ENCODE results near the gene MACROD2.

The MACROD2 gene

GRCh38 chr20:14724036-14724435 lies 728.7 kb downstream of the MACROD2 start:
- DNase-seq, result no peak

- DNase-seq, result no peak
Measured at GRCh38 chr20:14724468-14724867, 729.2 kb downstream of the MACROD2 start.

- no peak for DNase-seq
Measured at GRCh38 chr20:14726591-14726990, 731.3 kb downstream of the MACROD2 start.

DNA sequence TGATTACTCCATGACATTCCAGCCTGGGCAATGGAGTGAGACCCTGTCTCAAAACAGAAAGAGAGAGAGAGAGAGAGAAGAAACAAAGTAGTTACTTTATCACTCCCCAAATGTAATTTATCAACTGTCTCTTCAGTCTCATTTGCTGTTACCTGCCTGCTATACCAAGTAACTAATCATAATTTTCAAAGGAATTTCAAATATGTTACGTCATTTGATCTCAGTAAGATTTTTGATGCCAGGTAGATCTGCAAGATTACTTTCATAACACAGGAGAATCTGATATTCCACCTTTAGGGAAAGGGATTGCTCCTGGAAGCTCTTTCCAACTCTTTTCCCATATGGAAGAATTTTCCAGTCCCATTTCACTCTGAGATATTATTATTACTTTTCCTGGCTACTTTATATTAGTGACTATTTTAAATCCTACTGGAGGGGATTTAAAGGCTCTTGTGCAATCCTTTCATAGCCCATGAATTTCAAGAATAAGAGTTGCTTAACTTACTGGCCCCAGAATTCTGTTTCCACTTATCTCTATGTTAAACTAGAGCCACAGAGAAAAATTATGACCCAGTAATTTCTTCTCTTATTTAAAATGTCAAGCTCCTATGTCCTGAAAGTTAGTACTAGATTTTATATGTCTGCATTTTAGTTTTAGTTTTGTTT lies 732.3 kb downstream of the MACROD2 start:
- DNase-seq, result no peak

DNA sequence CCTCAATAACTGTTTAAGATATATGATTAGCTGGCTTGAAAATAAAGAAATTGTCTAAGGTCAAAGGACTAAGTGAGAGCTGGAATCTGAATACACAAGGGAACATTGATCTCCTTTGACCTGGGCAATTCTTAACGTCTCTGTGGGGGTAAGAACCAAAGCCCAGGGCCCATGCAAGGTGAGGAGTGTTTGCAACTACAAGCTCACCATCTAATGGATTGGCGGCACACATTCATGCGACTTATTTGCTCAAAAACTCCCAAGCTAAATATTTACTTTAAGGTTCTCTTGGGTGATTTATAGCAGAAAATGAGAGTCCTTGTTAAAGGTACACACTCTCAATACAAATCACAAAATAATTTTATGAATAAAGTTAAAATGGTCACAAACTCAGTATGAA lies 734.1 kb downstream of the MACROD2 start:
- no peak for DNase-seq

GRCh38 chr20:14732343-14732742 lies 737.0 kb downstream of the MACROD2 start:
- DNase-seq, result no peak

- DNase-seq, result no peak
Measured at GRCh38 chr20:14732996-14733395, 737.7 kb downstream of the MACROD2 start.

GRCh38 chr20:14740380-14740779 lies 745.1 kb downstream of the MACROD2 start:
- no peak for DNase-seq

- DNase-seq, result no peak
Measured at GRCh38 chr20:14741616-14742015, 746.3 kb downstream of the MACROD2 start.

GRCh38 chr20:14744723-14745122 lies 749.4 kb downstream of the MACROD2 start:
- DNase-seq, result no peak

DNA sequence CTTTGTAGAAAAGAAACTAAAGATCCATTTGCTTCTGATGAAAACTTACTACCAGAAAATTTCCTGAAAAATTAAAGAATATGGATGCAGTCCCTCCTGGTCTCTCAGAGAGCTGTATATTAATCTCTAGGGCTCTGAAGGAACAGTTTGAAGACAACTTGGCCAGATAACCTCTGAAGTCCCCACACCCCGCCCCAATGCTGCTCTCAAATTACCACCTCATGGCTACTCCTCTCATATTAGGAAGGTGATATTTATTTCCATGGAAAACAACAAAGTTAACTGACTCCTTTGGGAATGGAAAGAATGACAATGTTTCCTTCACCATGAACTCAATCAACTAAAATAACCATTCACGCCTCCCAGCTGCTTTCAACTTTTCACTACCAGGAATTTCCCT lies 750.5 kb downstream of the MACROD2 start:
- DNase-seq, result no peak

DNA sequence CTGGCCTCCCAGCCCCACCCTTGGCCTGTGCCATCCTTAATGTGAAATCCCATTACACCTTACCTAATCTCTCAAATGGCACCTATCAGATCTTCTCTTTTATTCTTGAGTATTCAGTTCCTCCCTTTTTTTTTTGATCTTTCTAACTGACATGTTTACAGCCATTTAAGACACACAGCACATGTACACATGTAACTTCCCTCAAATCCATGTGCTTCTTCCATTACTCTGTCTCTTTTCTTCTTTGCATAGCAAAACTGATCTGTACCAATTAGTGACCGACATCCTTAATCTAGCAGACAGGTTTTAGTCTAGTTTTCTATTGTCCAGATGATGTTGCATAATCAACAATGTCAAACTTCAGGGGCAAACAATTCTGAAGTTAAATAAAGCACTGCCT lies 755.9 kb downstream of the MACROD2 start:
- DNase-seq, result no peak

GRCh38 chr20:14757728-14758127 lies 762.4 kb downstream of the MACROD2 start:
- no peak for DNase-seq

DNA sequence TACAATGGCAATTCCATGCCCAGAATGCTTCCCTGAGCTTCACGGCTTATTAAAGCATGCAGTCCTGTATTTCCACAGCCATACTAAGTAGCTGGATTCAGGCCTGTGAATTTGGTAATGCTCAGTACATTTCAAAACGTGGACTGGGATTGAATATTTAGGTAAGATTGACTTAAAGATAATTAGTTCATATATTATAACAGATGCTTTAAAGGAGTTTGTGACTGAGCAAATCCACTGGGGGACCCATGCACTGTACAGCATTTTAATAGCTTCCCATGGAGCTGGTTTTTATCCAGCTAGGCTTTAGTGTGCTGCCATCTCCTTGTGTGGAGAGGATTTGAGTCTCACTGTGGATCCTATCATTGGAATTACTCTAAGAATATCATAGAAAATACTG lies 763.0 kb downstream of the MACROD2 start:
- DNase-seq, result no peak

GRCh38 chr20:14759979-14760378 lies 764.7 kb downstream of the MACROD2 start:
- no peak for DNase-seq

DNA sequence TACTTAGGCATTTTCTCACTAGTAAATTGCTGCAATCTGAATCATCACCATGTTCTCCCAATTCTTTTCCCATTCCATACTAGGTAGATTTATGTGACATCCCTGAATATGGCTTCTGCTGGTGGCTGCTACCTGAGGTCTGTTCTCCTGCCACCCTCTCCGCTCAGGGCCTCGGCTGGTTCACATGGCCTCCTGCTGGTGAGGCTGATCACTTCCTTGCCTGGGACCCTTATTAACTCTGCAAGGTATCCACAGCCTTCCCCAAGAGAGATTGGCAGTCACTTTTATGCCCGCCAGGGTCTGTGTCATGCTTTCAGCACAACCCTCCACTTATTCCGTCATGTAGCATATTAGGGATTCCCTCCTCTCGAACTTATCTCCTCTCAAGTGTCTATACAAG lies 766.6 kb downstream of the MACROD2 start:
- DNase-seq, result no peak

GRCh38 chr20:14764511-14765369 lies 769.4 kb downstream of the MACROD2 start:
- no peak for DNase-seq

DNA sequence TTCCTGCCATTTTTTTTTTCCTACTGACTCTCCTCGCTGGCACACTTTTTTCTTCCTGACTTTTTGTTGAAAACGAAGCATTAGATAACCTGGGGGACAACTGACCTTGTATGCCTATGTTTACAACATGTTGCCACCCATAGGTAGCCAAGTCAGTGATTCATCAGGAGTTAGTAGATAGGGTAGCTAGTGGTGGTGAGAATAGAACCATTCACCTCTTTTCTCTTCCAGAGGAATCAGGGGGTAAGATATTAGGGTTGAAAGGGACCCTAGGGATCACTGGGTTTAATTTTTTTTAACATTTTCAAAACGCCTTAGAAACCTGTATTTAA lies 770.0 kb downstream of the MACROD2 start:
- DNase-seq, result no peak

DNA sequence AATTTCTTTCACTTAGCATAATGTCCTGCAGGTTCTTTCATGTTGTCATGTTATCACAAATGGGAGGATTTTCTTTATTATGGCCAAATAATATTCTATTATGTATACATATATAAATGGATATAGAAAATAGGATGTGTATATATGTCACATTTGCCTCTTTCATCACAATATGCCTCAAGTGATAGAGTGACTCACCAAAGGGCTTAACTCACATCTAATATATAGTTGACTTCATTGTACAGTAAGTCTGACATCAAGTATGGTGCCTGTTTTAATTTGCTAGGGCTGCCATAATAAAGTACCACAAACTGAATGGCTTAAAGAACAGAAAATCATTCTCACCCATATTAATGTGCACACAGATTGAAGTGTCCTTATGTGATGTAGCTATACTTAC lies 778.2 kb downstream of the MACROD2 start:
- DNase-seq, result no peak

- no peak for DNase-seq
Measured at GRCh38 chr20:14775778-14776177, 780.5 kb downstream of the MACROD2 start.

DNA sequence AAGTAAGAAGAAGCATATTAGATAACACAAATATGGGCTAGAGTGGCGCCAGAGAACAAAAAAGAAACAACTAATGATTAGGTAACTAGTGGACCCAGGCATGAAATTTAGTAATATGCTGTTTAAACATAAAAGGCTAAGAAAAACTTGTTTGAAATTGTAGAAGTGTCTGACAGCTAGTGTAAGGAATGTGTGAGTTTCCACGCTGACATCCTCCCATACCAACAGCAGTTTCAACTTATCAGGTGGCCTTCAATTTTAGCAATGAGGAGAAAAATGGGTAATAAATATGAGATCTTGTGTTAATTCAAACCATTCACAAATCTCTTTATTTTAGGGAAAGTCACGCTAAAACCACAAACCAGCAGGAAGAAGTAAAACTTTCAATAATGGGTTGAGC lies 782.3 kb downstream of the MACROD2 start:
- DNase-seq, result no peak

DNA sequence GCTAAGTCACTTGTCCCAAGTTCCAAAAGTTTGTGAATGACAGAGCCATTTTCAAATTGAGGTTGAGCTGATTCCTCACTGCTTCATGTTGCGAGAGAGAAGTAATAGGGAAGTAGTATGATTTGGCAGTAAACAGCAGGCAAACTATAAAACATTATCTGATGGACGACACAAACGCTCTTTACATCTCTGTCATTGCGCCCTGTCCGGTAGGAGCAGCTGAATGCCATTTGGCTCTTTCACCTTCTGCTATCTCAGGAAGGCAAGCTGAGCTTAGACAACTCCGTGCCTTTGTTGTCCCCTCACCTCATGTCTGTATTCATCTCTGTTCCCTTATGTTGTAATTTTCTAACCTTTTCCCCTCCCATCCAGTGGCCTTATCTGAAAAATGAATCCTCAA lies 782.8 kb downstream of the MACROD2 start:
- DNase-seq, result no peak

DNA sequence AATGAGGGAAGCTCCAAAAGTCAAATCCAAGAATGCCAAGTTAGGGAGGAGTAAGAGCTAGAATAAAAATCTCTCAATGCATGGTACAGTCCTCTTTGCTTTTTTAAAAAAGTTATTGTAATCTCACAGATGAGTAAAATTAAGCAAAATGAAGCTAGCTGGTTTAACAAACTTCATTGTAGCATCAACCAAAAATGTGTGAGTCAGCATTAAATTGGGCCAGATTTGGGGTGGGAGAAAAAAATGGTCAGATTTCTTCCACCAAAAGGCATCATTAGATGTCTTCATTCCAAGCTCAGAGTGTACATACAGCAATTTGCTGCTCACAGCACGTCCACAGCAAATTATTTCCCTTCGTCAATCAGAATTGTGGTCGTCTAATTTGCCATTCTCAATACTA lies 783.6 kb downstream of the MACROD2 start:
- DNase-seq, result no peak

GRCh38 chr20:14780508-14780907 lies 785.2 kb downstream of the MACROD2 start:
- DNase-seq, result no peak

- no peak for DNase-seq
Measured at GRCh38 chr20:14782731-14783130, 787.4 kb downstream of the MACROD2 start.
